PC-3 (cell line): Measurements from ENCODE around the gene PRMT1. TPM values are rescaled to one million over a fixed set of nuclear protein-coding genes. Genes with fewer than 3 reads are reported as not detected.
A peak's percentile ranks its signal among the peaks of the same experiment; 100 is the strongest.

ENCODE experiments used
- ATAC-seq: fragments of 200-7000 bp; cut with Tn5 transposase; 2 replicates; pipeline ENCODE4 v1.9.1; 2020; ENCODE audit warnings: mild to moderate bottlenecking, moderate library complexity
- BruUV-seq: library from RNA; stranded (reverse); fragments of 400-500 nt; replicated peaks from 2 replicates; lab custom pipeline; 2021; lab: Mats Ljungman, UMichigan
- CTCF ChIA-PET: fragments of 300-600 bp; sonication (Branson Sonifier 250); formaldehyde crosslinking; loops from one replicate; lab custom pipeline; 2022; ENCODE audit warnings: antibody characterized with exemption; lab: Charles Lee
- POLR2A ChIA-PET: fragments of 300-600 bp; sonication (Branson Sonifier 250); formaldehyde crosslinking; loops from one replicate; lab custom pipeline; 2022; ENCODE audit warnings: antibody characterized with exemption; ENCODE audit not compliant: unreplicated experiment; lab: Charles Lee
- DNase-seq: peaks from one replicate; pipeline ENCODE4 v3.0.0-alpha.2; 2015
- H2AFZ ChIP-seq: fragments of 300-600 bp; sonication (generic); 2 replicates; pipeline ENCODE4 v1.6.0; 2016; ENCODE audit warnings: antibody characterized with exemption, low read length
- H3F3A ChIP-seq: fragments of 300-600 bp; sonication (generic); one replicate; pipeline ENCODE4 v1.6.0; 2017; ENCODE audit warnings: antibody characterized with exemption, low read length, control low read depth, mild to moderate bottlenecking; ENCODE audit not compliant: unreplicated experiment
- H3K27ac ChIP-seq: fragments of 300-600 bp; sonication (generic); 2 replicates; pipeline ENCODE4 v1.5.1; 2016; ENCODE audit warnings: mild to moderate bottlenecking, low read length
- H3K27me3 ChIP-seq: fragments of 300-600 bp; sonication (generic); 2 replicates; pipeline ENCODE4 v1.6.1; 2016; ENCODE audit warnings: low read length, mixed read lengths
- H3K36me3 ChIP-seq: fragments of 300-600 bp; sonication (generic); 2 replicates; pipeline ENCODE4 v1.6.1; 2016; ENCODE audit warnings: low read depth, mixed run types, low read length, mixed read lengths
- H3K4me1 ChIP-seq: fragments of 300-600 bp; sonication (generic); 2 replicates; pipeline ENCODE4 v1.5.1; 2016; ENCODE audit warnings: low read length; ENCODE audit not compliant: insufficient read depth
- H3K4me2 ChIP-seq: fragments of 300-600 bp; sonication (generic); 2 replicates; pipeline ENCODE4 v1.6.0; 2016; ENCODE audit warnings: low read length
- H3K4me3 ChIP-seq: fragments of 300-600 bp; sonication (generic); 2 replicates; pipeline ENCODE4 v1.5.1; 2016; ENCODE audit warnings: mild to moderate bottlenecking, low read length, mixed read lengths
- H3K79me2 ChIP-seq: fragments of 300-600 bp; sonication (generic); 2 replicates; pipeline ENCODE4 v1.6.1; 2017; ENCODE audit warnings: low read length, mixed read lengths
- H3K9ac ChIP-seq: fragments of 300-600 bp; sonication (generic); 2 replicates; pipeline ENCODE4 v1.6.0; 2016; ENCODE audit warnings: mild to moderate bottlenecking, low read length
- H3K9me2 ChIP-seq: fragments of 300-600 bp; sonication (generic); replicated peaks from 2 replicates; pipeline ENCODE4 v1.6.1; 2016; ENCODE audit warnings: mixed run types, low read length, mixed read lengths
- H3K9me3 ChIP-seq: fragments of 300-600 bp; sonication (generic); 2 replicates; pipeline ENCODE4 v1.6.1; 2016; ENCODE audit warnings: low read length, mixed read lengths
- H4K20me1 ChIP-seq: fragments of 300-600 bp; sonication (generic); 2 replicates; pipeline ENCODE4 v1.6.1; 2016; ENCODE audit warnings: low read length, mixed read lengths
- CTCF ChIP-seq: fragments of 300-600 bp; sonication (generic); conservative IDR thresholded peaks from 2 replicates; pipeline ENCODE4 v1.5.1; 2017; ENCODE audit warnings: antibody characterized with exemption, low read depth, mild to moderate bottlenecking, low read length
- EZH2 ChIP-seq: fragments of 300-600 bp; sonication (generic); IDR thresholded peaks from one replicate; pipeline ENCODE4 v1.6.1; 2017; ENCODE audit warnings: antibody characterized with exemption, mild to moderate bottlenecking, low read length; ENCODE audit not compliant: unreplicated experiment
- EZH2phosphoT487 ChIP-seq: fragments of 300-600 bp; sonication (generic); IDR thresholded peaks from 2 replicates; pipeline ENCODE4 v1.6.1; 2018; ENCODE audit warnings: mild to moderate bottlenecking, antibody characterized with exemption, low read length, borderline replicate concordance
- intact Hi-C: fragments of 100-400 bp; cut with micrococcal nuclease; formaldehyde crosslinking; loops from 2 replicates; pipeline ENCODE4 v1.9.0; 2023
- total RNA-seq: library from RNA; depleted of rRNA; stranded (reverse); fragments of >200 nt; gene quantifications from 2 replicates; pipeline ENCODE4 v1.2.3, GENCODE V29; 2014

Gene PRMT1
- total RNA-seq, 1 experiment from 2014 or later, result 625 TPM

DNA sequence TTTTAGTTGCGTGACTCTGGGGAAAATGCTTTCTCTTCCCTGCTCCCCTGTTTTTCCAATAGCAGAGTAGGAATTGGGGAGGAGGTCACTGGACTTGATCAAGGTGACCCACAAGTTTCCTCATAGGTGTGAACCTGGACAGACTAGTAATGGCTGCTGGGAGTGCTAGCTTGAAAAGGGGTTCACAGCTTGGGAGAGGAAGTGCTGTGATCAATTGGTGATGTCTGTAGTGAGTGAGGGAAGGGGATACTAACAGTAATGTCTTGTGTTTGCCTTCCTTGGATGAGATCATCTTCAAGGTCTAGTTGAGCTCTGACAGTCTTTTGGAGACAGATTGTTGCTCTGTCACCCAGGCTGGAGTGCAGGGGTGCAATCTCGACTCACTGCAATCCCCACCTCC is 9.6 kb upstream of the PRMT1 start:
- DNase-seq (no peak), ATAC-seq (no peak)
- no TSS peak for BruUV-seq
- Histone ChIP-seq H3K4me2 (peak overlapping the region; percentile 98), H3K79me2 (peaks cover 36% of the 10 kb centered on the region), H3K4me3 (peak overlapping the region; percentile 89), H3F3A (no peaks in the 10 kb centered on the region), H2AFZ (no peak overlapping the region), H3K36me3 (peaks cover 11% of the 10 kb centered on the region), H3K27ac (no peak overlapping the region), H3K4me1 (peaks cover 24% of the 10 kb centered on the region), H4K20me1 (peaks cover 3% of the 10 kb centered on the region; the same call in 1 of the 2 replicates), H3K9me2 (no peaks in the 10 kb centered on the region), H3K9ac (peak overlapping the region; percentile 84; the same call in 1 of the 2 replicates), H3K27me3 (no peaks in the 10 kb centered on the region), H3K9me3 (no peaks in the 10 kb centered on the region)
- TF ChIP-seq EZH2 (no peak), CTCF (no peak), EZH2phosphoT487 (no peak)
- intact Hi-C loops, result no loop called here
- ChIA-PET CTCF (no interaction called here), POLR2A (interaction anchor here (1.1 kb wide), 1 partner anchor 25 kb away, joined by 5 read pairs; the partner anchor contains the start of gene SCAF1)

DNA sequence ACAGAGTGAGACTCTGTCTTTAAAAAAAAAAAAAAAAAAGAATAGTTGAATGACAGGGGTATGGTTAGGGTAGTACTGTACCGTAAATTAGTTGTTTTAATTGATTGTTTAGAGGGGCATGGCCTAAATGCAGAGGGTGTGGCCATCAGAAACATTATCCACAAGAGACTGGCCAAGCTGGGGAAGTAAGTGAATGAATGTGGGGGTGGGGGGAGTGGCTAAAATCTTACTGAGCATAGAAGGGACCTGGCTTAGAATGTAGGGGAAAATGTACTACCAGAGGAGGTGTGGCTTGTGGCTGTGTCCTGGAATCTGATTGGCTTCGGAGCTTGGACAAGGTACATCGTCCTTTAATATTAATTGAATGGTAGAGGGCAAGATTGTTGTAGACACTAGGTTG is 7.6 kb upstream of the PRMT1 start:
- no peak overlapping the region for H3K9ac ChIP-seq
- TF ChIP-seq CTCF, result no peak
- no peak for TF ChIP-seq EZH2phosphoT487
- no TSS peak for BruUV-seq
- H3K9me2 ChIP-seq, result no peaks in the 10 kb centered on the region
- H3K27ac ChIP-seq, result no peak overlapping the region
- H3K27me3 ChIP-seq, result no peaks in the 10 kb centered on the region
- intact Hi-C loops, result no loop called here
- H3K79me2 ChIP-seq, result peaks cover 31% of the 10 kb centered on the region
- H2AFZ ChIP-seq, result no peak overlapping the region
- no peak overlapping the region for H3K4me3 ChIP-seq
- peaks cover 3% of the 10 kb centered on the region; the same call in 1 of the 2 replicates for H4K20me1 ChIP-seq
- no peaks in the 10 kb centered on the region for H3F3A ChIP-seq
- peaks cover 11% of the 10 kb centered on the region for H3K36me3 ChIP-seq
- H3K4me1 ChIP-seq, result peaks cover 19% of the 10 kb centered on the region
- no peak overlapping the region for H3K4me2 ChIP-seq
- DNase-seq (no peak), ATAC-seq (no peak)
- no peaks in the 10 kb centered on the region for H3K9me3 ChIP-seq
- CTCF ChIA-PET, result no interaction called here
- POLR2A ChIA-PET, result no interaction called here

- TF ChIP-seq EZH2phosphoT487 (no peak), CTCF (peak; percentile 98)
- Histone ChIP-seq H3K36me3 (peaks cover 11% of the 10 kb centered on the region), H3K9ac (no peak overlapping the region), H3K79me2 (peaks cover 9% of the 10 kb centered on the region), H3F3A (no peaks in the 10 kb centered on the region), H3K9me2 (no peaks in the 10 kb centered on the region), H3K4me2 (peak overlapping the region; percentile 21), H2AFZ (peak overlapping the region; percentile 10), H4K20me1 (peaks cover 1% of the 10 kb centered on the region; the same call in 1 of the 2 replicates), H3K4me1 (peaks cover 14% of the 10 kb centered on the region), H3K27ac (no peak overlapping the region), H3K27me3 (no peaks in the 10 kb centered on the region), H3K4me3 (no peak overlapping the region), H3K9me3 (no peaks in the 10 kb centered on the region)
- DNase-seq (peak; percentile 82), ATAC-seq (peak; percentile 25)
- intact Hi-C loops, result no loop called here
- ChIA-PET CTCF (interaction anchor here (0.5 kb wide), 1 partner anchor 239 kb away, joined by 6 read pairs; no protein-coding TSS in a partner anchor), POLR2A (no interaction called here)
- no TSS peak for BruUV-seq
These were observed 4.7 kb upstream of the PRMT1 start for GRCh38 chr19:49672131-49672919.
